Muscle layer of duodenum (tissue), 2 donors: ENCODE results near the gene RPS25.
"Not testable (repeated sequence)": the region's sequence is repeated elsewhere in the genome, so short reads cannot be mapped to it uniquely, and the experiment has no call there.

ENCODE experiments used
- H3K27ac ChIP-seq: one replicate; pipeline ENCODE4 v1.7.0; 2013; ENCODE audit warnings: mild to moderate bottlenecking, low read length
- H3K27me3 ChIP-seq: one replicate; pipeline ENCODE4 v1.7.0; 2013; ENCODE audit warnings: low read depth, mild to moderate bottlenecking, control low read depth, low read length
- H3K36me3 ChIP-seq, 2 donors: one replicate each; pipeline ENCODE4 v1.7.0; 2013; ENCODE audit warnings: low read length in 2 of 2, control low read depth in 1 of 2, mild to moderate bottlenecking in 1 of 2; ENCODE audit not compliant: insufficient read depth in 2 of 2, control insufficient read depth in 1 of 2
- H3K4me1 ChIP-seq, 2 donors: one replicate each; pipeline ENCODE4 v1.7.0; 2013; ENCODE audit warnings: low read length in 2 of 2, mild to moderate bottlenecking in 2 of 2, control low read depth in 1 of 2, moderate library complexity in 1 of 2; ENCODE audit not compliant: insufficient read depth in 2 of 2, control insufficient read depth in 1 of 2
- H3K4me3 ChIP-seq, 2 donors: one replicate each; pipeline ENCODE4 v1.7.0; 2013; ENCODE audit warnings: low read length in 2 of 2, low read depth in 1 of 2, mild to moderate bottlenecking in 1 of 2
- H3K9me3 ChIP-seq, 2 donors: one replicate each; pipeline ENCODE4 v1.7.0; 2013; ENCODE audit warnings: low read length in 2 of 2, control low read depth in 1 of 2, mild to moderate bottlenecking in 1 of 2; ENCODE audit not compliant: control insufficient read depth in 1 of 2
- donor health status: healthy.

Gene RPS25

GRCh38 chr11:119018074-119018938, at the start of gene RPS25, which contains the start of gene TRAPPC4:
RPS25 (minus strand) TSS chr11:119018343; CDS start chr11:119018284, 59 bp downstream.
TRAPPC4 (plus strand) TSS chr11:119018766; CDS start chr11:119018796, 30 bp downstream.
- H3K36me3 ChIP-seq, result peaks cover 42 to 47% of the 10 kb centered on the region in 2 donors

GRCh38 chr11:119067371-119068222, 49.5 kb upstream of the RPS25 start, which contains the start of gene VPS11:
VPS11 (plus strand) TSS chr11:119067818; CDS start chr11:119067824, 6 bp downstream.
- H3K27me3 ChIP-seq, result no peaks in the 10 kb centered on the region
- peaks cover 6 to 27% of the 10 kb centered on the region in 2 donors for H3K4me1 ChIP-seq
- no peaks in the 10 kb centered on the region for H3K9me3 ChIP-seq
- H3K27ac ChIP-seq, result peak within 1 kb of the TSS; percentile 97
- H3K36me3 ChIP-seq, result peaks cover 15 to 28% of the 10 kb centered on the region in 2 donors
- H3K4me3 ChIP-seq, result peak within 1 kb of the TSS; percentile 98 to 99

More at GRCh38 chr11:119018074-119018938, at the start of gene RPS25, which contains the start of gene TRAPPC4:
- H3K4me3 ChIP-seq, result peak within 1 kb of the TSS; percentile 88 to 99
- H3K9me3 ChIP-seq, result no peaks in the 10 kb centered on the region
- no peaks in the 10 kb centered on the region for H3K27me3 ChIP-seq
- H3K4me1 ChIP-seq, result peaks cover 11 to 36% of the 10 kb centered on the region in 2 donors
- H3K27ac ChIP-seq, result peak within 1 kb of the TSS; percentile 89

GRCh38 chr11:119065369-119065768, 47.2 kb upstream of the RPS25 start:
- Histone ChIP-seq H3K27ac (no peak overlapping the region), H3K27me3 (no peaks in the 10 kb centered on the region), H3K4me1 (peaks cover 6 to 27% of the 10 kb centered on the region in 2 donors), H3K4me3 (no peak overlapping the region), H3K36me3 (peaks cover 5 to 9% of the 10 kb centered on the region in 2 donors), H3K9me3 (no peaks in the 10 kb centered on the region)

GRCh38 chr11:119062779-119063178, 44.6 kb upstream of the RPS25 start:
- Histone ChIP-seq H3K36me3 (no peaks in the 10 kb centered on the region), H3K27me3 (no peaks in the 10 kb centered on the region), H3K4me1 (peaks cover 3 to 16% of the 10 kb centered on the region in 2 donors), H3K4me3 (no peak overlapping the region), H3K9me3 (no peaks in the 10 kb centered on the region), H3K27ac (no peak overlapping the region)

- no peaks in the 10 kb centered on the region for H3K36me3 ChIP-seq
- no peak overlapping the region for H3K27ac ChIP-seq
- H3K9me3 ChIP-seq, result no peaks in the 10 kb centered on the region
- peaks cover 3 to 15% of the 10 kb centered on the region in 2 donors for H3K4me1 ChIP-seq
- H3K4me3 ChIP-seq, result no peak overlapping the region
- no peaks in the 10 kb centered on the region for H3K27me3 ChIP-seq
These were observed 43.1 kb upstream of the RPS25 start for GRCh38 chr11:119061256-119061655.

- not testable (repeated sequence) for H3K27ac ChIP-seq, H3K36me3 ChIP-seq, H3K27me3 ChIP-seq, H3K4me3 ChIP-seq, H3K9me3 ChIP-seq
- peaks cover 8 to 25% of the 10 kb centered on the region in 2 donors for H3K4me1 ChIP-seq
These were observed 41.0 kb upstream of the RPS25 start for GRCh38 chr11:119059128-119059527.

- Histone ChIP-seq H3K4me1 (peaks cover 8 to 25% of the 10 kb centered on the region in 2 donors), H3K9me3 (no peaks in the 10 kb centered on the region), H3K36me3 (peaks cover 21 to 24% of the 10 kb centered on the region in 2 donors), H3K4me3 (peak within 1 kb of the TSS; percentile 89 to 90), H3K27ac (peak within 1 kb of the TSS; percentile 92), H3K27me3 (no peaks in the 10 kb centered on the region)
These were observed 39.0 kb upstream of the RPS25 start, which contains the start of gene HYOU1 for GRCh38 chr11:119057000-119057769. HYOU1 (minus strand) TSS chr11:119057205; CDS start chr11:119056160, 1,045 bp downstream.

- peak overlapping the region; percentile 56 for H3K27ac ChIP-seq
- peaks cover 28 to 31% of the 10 kb centered on the region in 2 donors for H3K36me3 ChIP-seq
- H3K4me3 ChIP-seq, result peak overlapping the region; percentile 78 to 90
- H3K27me3 ChIP-seq, result no peaks in the 10 kb centered on the region
- peaks cover 8 to 25% of the 10 kb centered on the region in 2 donors for H3K4me1 ChIP-seq
- H3K9me3 ChIP-seq, result no peaks in the 10 kb centered on the region
These were observed 38.4 kb upstream of the RPS25 start for GRCh38 chr11:119056421-119056999.

- H3K4me1 ChIP-seq, result peaks cover 8 to 25% of the 10 kb centered on the region in 2 donors
- peaks cover 34 to 37% of the 10 kb centered on the region in 2 donors for H3K36me3 ChIP-seq
- H3K9me3 ChIP-seq, result no peaks in the 10 kb centered on the region
- H3K4me3 ChIP-seq, result peak overlapping the region; percentile 78 to 90
- peak overlapping the region; percentile 56 for H3K27ac ChIP-seq
- no peaks in the 10 kb centered on the region for H3K27me3 ChIP-seq
These were observed 37.8 kb upstream of the RPS25 start for GRCh38 chr11:119055901-119056300.

GRCh38 chr11:119054418-119054817, 36.3 kb upstream of the RPS25 start:
- Histone ChIP-seq H3K27ac (no peak overlapping the region), H3K27me3 (no peaks in the 10 kb centered on the region), H3K4me1 (peaks cover 8 to 25% of the 10 kb centered on the region in 2 donors), H3K36me3 (peaks cover 43 to 46% of the 10 kb centered on the region in 2 donors), H3K9me3 (no peaks in the 10 kb centered on the region), H3K4me3 (no peak overlapping the region)
